ENCODE measurements around the gene GABRG3. TPM values are rescaled to one million over a fixed set of nuclear protein-coding genes. Genes with fewer than 3 reads are reported as not detected.

The GABRG3 gene
- total and polyA plus RNA-seq, 12 donors: not detected

GRCh38 chr15:27258287-27258686, 287.3 kb downstream of the GABRG3 start:
- 50 to 51% methylated on average over 4 of the region's 4 CpGs for WGBS, 2 donors
- Histone ChIP-seq H3K27me3 (peaks cover 0 to 3% (median 0%) of the 10 kb centered on the region in 7 donors), H3K36me3 (no peaks in the 10 kb centered on the region), H3K27ac (no peak overlapping the region), H3K4me1 (no peaks in the 10 kb centered on the region), H3K4me3 (no peak overlapping the region), H3K9me3 (no peaks in the 10 kb centered on the region)
- intact Hi-C loops (cut with DNase I): no loop called here
- ATAC-seq (no peak), DNase-seq (no peak)
- no peak for TF ChIP-seq CTCF (IDR thresholded peaks at IDR 0.05)

GRCh38 chr15:27260523-27260922, 289.5 kb downstream of the GABRG3 start:
- WGBS, 2 donors: 63 to 79% methylated on average over 4 of the region's 4 CpGs
- H3K27me3 ChIP-seq: peaks cover 0 to 3% (median 0%) of the 10 kb centered on the region in 7 donors
- H3K9me3 ChIP-seq: no peaks in the 10 kb centered on the region
- no peaks in the 10 kb centered on the region for H3K36me3 ChIP-seq
- H3K27ac ChIP-seq: no peak overlapping the region
- ATAC-seq (no peak), DNase-seq (no peak)
- no peak overlapping the region for H3K4me3 ChIP-seq
- TF ChIP-seq CTCF (IDR thresholded peaks at IDR 0.05): no peak
- H3K4me1 ChIP-seq: no peaks in the 10 kb centered on the region
- intact Hi-C loops (cut with DNase I): no loop called here

- no peaks in the 10 kb centered on the region for H3K4me1 ChIP-seq
- no peak for TF ChIP-seq CTCF (IDR thresholded peaks at IDR 0.05)
- H3K4me3 ChIP-seq: no peak overlapping the region
- H3K27ac ChIP-seq: no peak overlapping the region
- ATAC-seq (no peak), DNase-seq (no peak)
- no peaks in the 10 kb centered on the region for H3K36me3 ChIP-seq
- intact Hi-C loops (cut with DNase I): no loop called here
- peaks cover 0 to 20% (median 0%) of the 10 kb centered on the region in 11 donors for H3K9me3 ChIP-seq
- no peaks in the 10 kb centered on the region for H3K27me3 ChIP-seq
- 55 to 58% methylated on average over 3 of the region's 3 CpGs for WGBS, 2 donors
Measured at GRCh38 chr15:27268923-27269322, 297.9 kb downstream of the GABRG3 start.

GRCh38 chr15:27271258-27271657, 300.3 kb downstream of the GABRG3 start:
- H3K4me3 ChIP-seq: no peak overlapping the region
- DNase-seq: no peak
- peaks cover 0 to 23% (median 0%) of the 10 kb centered on the region in 11 donors for H3K9me3 ChIP-seq
- no peak overlapping the region for H3K27ac ChIP-seq
- H3K36me3 ChIP-seq: no peaks in the 10 kb centered on the region
- no peak for TF ChIP-seq CTCF (IDR thresholded peaks at IDR 0.05)
- H3K4me1 ChIP-seq: no peaks in the 10 kb centered on the region
- ATAC-seq: no peak
- intact Hi-C loops (cut with DNase I): no loop called here
- whole genome bisulfite sequencing, 2 donors: 78 to 82% methylated on average over 15 of the region's 15 CpGs
- peaks cover 0 to 4% (median 0%) of the 10 kb centered on the region in 7 donors for H3K27me3 ChIP-seq
